ENCODE results near the gene DRAP1. TPM values are rescaled to one million over a fixed set of nuclear protein-coding genes. Genes with fewer than 3 reads are reported as not detected.

Gene DRAP1
- total and polyA plus RNA-seq, 9 of the 15 experiments (the other 6 are each of a cell fraction or from before 2014, with no cell fraction given) = 9.6 to 200 (median 92.9) TPM

DNA sequence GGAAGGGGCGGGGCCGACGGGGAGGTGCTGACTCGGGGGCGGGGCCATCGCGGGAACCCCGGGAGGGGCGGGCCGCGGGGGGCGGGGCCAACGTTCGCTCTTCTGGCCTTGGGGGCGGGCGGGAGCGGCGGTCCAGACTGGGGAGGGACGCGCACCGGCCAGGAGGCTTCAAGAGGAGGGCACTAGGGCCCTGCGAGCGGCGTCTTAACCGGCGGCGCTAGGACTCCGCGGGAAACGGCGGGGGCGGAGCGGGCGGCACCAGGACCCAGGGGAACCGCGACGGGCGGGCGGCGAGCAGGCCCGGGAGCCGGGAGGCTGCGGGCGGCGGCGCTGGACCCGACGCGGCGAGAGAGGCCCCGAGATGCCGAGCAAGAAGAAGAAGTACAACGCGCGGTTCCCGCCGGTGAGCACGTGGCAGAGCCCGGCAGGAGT is at the start of gene DRAP1 (continued):
- peak; percentile 57 for TF ChIP-seq RBFOX2 (IDR thresholded peaks at IDR 0.05; ENCODE audit: low read depth, low read length)
- no peak for TF ChIP-seq ZNF76 (CRISPR knock-in tag; IDR thresholded peaks at IDR 0.05; ENCODE audit: borderline replicate concordance)
- TF ChIP-seq TAF15 (IDR thresholded peaks at IDR 0.05; ENCODE audit: low read depth, low read length) = no peak
- no peak for TF ChIP-seq SRSF3 (IDR thresholded peaks at IDR 0.05; ENCODE audit: insufficient read depth, low read length)
- TF ChIP-seq, protein P1, sequence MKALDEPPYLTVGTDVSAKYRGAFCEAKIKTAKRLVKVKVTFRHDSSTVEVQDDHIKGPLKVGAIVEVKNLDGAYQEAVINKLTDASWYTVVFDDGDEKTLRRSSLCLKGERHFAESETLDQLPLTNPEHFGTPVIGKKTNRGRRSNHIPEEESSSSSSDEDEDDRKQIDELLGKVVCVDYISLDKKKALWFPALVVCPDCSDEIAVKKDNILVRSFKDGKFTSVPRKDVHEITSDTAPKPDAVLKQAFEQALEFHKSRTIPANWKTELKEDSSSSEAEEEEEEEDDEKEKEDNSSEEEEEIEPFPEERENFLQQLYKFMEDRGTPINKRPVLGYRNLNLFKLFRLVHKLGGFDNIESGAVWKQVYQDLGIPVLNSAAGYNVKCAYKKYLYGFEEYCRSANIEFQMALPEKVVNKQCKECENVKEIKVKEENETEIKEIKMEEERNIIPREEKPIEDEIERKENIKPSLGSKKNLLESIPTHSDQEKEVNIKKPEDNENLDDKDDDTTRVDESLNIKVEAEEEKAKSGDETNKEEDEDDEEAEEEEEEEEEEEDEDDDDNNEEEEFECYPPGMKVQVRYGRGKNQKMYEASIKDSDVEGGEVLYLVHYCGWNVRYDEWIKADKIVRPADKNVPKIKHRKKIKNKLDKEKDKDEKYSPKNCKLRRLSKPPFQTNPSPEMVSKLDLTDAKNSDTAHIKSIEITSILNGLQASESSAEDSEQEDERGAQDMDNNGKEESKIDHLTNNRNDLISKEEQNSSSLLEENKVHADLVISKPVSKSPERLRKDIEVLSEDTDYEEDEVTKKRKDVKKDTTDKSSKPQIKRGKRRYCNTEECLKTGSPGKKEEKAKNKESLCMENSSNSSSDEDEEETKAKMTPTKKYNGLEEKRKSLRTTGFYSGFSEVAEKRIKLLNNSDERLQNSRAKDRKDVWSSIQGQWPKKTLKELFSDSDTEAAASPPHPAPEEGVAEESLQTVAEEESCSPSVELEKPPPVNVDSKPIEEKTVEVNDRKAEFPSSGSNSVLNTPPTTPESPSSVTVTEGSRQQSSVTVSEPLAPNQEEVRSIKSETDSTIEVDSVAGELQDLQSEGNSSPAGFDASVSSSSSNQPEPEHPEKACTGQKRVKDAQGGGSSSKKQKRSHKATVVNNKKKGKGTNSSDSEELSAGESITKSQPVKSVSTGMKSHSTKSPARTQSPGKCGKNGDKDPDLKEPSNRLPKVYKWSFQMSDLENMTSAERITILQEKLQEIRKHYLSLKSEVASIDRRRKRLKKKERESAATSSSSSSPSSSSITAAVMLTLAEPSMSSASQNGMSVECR (CRISPR knock-in tag; IDR thresholded peaks at IDR 0.05) = peak; percentile 82; the same call in 1 of the 2 replicates
- TF ChIP-seq ZFP1 (CRISPR knock-in tag; IDR thresholded peaks at IDR 0.05) = no peak
- peak; percentile 48; the same call in 1 of the 2 replicates for TF ChIP-seq STAT5A (IDR thresholded peaks at IDR 0.05; ENCODE audit: borderline replicate concordance, low read length)
- TF ChIP-seq ZNF586 (CRISPR knock-in tag; conservative IDR thresholded peaks at IDR 0.05) = no peak
- TF ChIP-seq PML (IDR thresholded peaks at IDR 0.05; ENCODE audit: low read length) = no peak
- peak; percentile 84; the same call in 1 of the 2 replicates for TF ChIP-seq ERF (CRISPR knock-in tag; IDR thresholded peaks at IDR 0.05)
- TF ChIP-seq RNF2 (IDR thresholded peaks at IDR 0.05) = peak; percentile 99
- TF ChIP-seq SMARCB1 (IDR thresholded peaks at IDR 0.05; ENCODE audit: insufficient read length, low read depth) = no peak
- no peak for TF ChIP-seq RBM14 (IDR thresholded peaks at IDR 0.05; ENCODE audit: borderline replicate concordance, insufficient read depth, low read depth, low read length)
- TF ChIP-seq, protein P2, sequence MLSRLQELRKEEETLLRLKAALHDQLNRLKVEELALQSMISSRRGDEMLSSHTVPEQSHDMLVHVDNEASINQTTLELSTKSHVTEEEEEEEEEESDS (CRISPR knock-in tag; IDR thresholded peaks at IDR 0.05) = no peak
- no peak for TF ChIP-seq TSC22D4 (tag; IDR thresholded peaks at IDR 0.05)
- TF ChIP-seq, protein P3, sequence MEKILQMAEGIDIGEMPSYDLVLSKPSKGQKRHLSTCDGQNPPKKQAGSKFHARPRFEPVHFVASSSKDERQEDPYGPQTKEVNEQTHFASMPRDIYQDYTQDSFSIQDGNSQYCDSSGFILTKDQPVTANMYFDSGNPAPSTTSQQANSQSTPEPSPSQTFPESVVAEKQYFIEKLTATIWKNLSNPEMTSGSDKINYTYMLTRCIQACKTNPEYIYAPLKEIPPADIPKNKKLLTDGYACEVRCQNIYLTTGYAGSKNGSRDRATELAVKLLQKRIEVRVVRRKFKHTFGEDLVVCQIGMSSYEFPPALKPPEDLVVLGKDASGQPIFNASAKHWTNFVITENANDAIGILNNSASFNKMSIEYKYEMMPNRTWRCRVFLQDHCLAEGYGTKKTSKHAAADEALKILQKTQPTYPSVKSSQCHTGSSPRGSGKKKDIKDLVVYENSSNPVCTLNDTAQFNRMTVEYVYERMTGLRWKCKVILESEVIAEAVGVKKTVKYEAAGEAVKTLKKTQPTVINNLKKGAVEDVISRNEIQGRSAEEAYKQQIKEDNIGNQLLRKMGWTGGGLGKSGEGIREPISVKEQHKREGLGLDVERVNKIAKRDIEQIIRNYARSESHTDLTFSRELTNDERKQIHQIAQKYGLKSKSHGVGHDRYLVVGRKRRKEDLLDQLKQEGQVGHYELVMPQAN (IDR thresholded peaks at IDR 0.05; ENCODE audit: borderline replicate concordance) = no peak
- peak; percentile 19 for TF ChIP-seq MEIS2 (IDR thresholded peaks at IDR 0.05; ENCODE audit: partially characterized antibody)
- TF ChIP-seq KAT2B (IDR thresholded peaks at IDR 0.05; ENCODE audit: low read depth, low read length) = no peak
- no peak for TF ChIP-seq WHSC1 (IDR thresholded peaks at IDR 0.05; ENCODE audit: low read length)
- TF ChIP-seq, protein P4, sequence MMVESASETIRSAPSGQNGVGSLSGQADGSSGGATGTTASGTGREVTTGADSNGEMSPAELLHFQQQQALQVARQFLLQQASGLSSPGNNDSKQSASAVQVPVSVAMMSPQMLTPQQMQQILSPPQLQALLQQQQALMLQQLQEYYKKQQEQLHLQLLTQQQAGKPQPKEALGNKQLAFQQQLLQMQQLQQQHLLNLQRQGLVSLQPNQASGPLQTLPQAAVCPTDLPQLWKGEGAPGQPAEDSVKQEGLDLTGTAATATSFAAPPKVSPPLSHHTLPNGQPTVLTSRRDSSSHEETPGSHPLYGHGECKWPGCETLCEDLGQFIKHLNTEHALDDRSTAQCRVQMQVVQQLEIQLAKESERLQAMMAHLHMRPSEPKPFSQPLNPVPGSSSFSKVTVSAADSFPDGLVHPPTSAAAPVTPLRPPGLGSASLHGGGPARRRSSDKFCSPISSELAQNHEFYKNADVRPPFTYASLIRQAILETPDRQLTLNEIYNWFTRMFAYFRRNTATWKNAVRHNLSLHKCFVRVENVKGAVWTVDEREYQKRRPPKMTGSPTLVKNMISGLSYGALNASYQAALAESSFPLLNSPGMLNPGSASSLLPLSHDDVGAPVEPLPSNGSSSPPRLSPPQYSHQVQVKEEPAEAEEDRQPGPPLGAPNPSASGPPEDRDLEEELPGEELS (CRISPR knock-in tag; IDR thresholded peaks at IDR 0.05; ENCODE audit: borderline replicate concordance) = no peak
- TF ChIP-seq HNRNPL (IDR thresholded peaks at IDR 0.05; ENCODE audit: low read depth, low read length) = peak; percentile 49; the same call in 1 of the 2 replicates
- TF ChIP-seq ZNF431 (CRISPR knock-in tag; IDR thresholded peaks at IDR 0.05) = peak; percentile 74
